Measurements from ENCODE around the gene RNF113A. TPM values are rescaled to one million over a fixed set of nuclear protein-coding genes. Genes with fewer than 3 reads are reported as not detected.

The RNF113A gene
- polyA plus RNA-seq, 1 experiment: 15.7 TPM

DNA sequence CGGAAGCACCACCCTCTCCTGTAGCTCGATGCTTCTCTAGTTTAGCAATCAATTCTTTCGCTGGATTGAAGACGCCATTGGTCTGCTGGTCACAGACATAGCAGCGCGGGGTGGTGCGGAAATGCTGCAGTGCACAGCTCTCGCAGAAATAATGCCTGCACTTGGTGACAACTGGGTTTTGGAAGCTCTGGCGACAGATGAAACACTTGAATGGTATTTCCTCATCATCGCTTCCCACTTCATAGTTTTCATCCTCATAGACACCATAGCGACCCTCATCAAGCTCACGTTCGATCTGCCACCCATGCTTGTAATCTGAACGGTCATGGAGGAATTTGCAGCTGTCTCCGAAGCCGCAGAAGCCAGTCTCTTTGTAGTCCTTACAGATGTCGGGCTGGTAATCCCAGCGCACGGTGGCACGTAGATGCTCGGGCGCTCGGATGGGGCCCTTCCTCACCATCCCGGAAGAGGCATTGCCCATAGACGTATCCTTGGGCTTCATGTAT is 854 bp downstream of the RNF113A start:
- no peak for DNase-seq (ENCODE audit: low read depth)
- ChIA-PET POLR2A (interaction anchor here (1.3 kb wide), 1 partner anchor 18 kb away, joined by 4 read pairs; the partner anchor contains the start of gene UPF3B), CTCF (interaction anchor here (1.5 kb wide), 1 partner anchor 18 kb away, joined by 3 read pairs; the partner anchor contains the start of gene UPF3B)
- TF ChIP-seq, protein P1, sequence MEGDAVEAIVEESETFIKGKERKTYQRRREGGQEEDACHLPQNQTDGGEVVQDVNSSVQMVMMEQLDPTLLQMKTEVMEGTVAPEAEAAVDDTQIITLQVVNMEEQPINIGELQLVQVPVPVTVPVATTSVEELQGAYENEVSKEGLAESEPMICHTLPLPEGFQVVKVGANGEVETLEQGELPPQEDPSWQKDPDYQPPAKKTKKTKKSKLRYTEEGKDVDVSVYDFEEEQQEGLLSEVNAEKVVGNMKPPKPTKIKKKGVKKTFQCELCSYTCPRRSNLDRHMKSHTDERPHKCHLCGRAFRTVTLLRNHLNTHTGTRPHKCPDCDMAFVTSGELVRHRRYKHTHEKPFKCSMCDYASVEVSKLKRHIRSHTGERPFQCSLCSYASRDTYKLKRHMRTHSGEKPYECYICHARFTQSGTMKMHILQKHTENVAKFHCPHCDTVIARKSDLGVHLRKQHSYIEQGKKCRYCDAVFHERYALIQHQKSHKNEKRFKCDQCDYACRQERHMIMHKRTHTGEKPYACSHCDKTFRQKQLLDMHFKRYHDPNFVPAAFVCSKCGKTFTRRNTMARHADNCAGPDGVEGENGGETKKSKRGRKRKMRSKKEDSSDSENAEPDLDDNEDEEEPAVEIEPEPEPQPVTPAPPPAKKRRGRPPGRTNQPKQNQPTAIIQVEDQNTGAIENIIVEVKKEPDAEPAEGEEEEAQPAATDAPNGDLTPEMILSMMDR (IDR thresholded peaks at IDR 0.05; ENCODE audit: insufficient read depth, low read depth, low read length): no peak
- Histone ChIP-seq H3K27me3 (ENCODE audit: control insufficient read depth, insufficient read depth, low read length) (no peaks in the 10 kb centered on the region), H3K4me3 (ENCODE audit: low read depth, low read length) (peak overlapping the region; percentile 59), H3K36me3 (ENCODE audit: control insufficient read depth, insufficient read depth, low read length) (no peaks in the 10 kb centered on the region)

DNA sequence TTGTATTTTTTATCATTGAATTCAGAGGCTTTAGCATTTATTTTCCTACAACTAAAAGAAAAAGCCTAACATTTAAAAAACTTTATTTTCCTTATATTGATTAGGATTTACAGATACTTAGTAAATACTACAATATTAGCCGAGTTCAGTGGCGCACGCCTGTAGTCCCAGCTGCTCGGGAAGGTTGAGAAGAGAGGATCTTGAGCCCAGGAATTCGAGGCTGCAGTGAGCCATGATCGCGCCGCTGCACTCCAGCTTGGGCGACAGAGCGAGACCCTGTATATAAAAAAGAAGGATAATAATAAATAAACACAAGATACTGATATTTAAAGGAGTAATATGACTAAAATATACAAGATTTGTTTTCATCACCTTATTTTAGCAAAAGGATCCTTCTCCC is 18.1 kb downstream of the RNF113A start:
- ChIA-PET CTCF (interaction anchor here (1.1 to 1.2 kb wide), 2 partner anchors 17 to 337 kb away, joined by 3 read pairs; no protein-coding TSS in a partner anchor), POLR2A (interaction anchor here (0.6 to 1.4 kb wide), 5 partner anchors 17 to 520 kb away, joined by 3 to 11 read pairs (median 4); partner anchors contain the start of gene RPL39)
- no peak for DNase-seq (ENCODE audit: low read depth)
- H3K27me3 ChIP-seq (ENCODE audit: control insufficient read depth, insufficient read depth, low read length): no peaks in the 10 kb centered on the region
- H3K36me3 ChIP-seq (ENCODE audit: control insufficient read depth, insufficient read depth, low read length): no peaks in the 10 kb centered on the region
- TF ChIP-seq, protein P1 (IDR thresholded peaks at IDR 0.05; ENCODE audit: insufficient read depth, low read depth, low read length): no peak
- H3K4me3 ChIP-seq (ENCODE audit: low read depth, low read length): peak overlapping the region; percentile 33

DNA sequence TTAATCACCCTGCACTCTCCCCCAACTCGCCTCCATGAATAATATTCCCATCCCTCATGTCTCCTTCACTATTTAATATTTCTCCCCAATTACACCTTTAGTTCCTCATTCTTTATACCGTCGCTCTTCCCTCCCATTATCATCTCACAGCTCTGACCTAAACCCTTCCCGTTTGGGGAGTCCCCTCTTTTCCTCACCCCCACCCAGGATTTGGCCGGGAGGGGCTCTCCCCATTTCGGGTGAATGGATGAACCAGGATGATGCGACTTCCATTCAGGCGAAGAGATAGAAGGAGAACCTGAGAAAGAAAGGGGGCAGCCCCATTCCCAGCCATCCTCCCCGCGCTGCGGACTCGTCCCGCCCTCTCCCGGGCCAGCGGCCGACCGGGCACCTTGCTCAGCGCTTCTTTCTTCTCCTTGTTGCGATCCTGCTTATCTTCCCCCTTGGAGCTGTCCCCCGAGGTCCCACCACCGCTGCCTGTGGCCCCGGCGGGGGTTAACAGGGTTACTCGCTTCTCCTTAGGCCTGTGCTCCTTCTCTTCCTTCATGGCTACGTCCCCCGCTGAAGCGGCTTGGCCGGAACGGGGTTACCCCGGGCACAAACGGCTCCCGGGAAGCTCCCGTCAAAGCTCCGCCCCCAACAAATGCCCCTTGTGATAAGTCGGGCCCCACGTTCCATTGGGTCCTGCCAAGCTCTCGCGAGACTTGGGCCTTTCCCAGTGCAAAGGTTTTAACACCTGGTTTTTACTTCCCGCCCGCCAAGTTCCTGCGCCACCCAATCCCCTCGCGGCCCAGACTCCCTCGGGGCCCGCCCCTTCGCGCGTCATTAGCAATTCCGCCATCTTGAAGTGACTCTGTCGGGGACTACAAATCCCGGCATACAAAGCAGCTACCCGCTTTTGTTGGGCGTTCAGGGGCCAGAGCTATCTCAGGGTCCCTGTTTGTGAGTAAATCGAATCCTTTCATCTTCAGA is 18.9 kb downstream of the RNF113A start, which contains the start of gene UPF3B:
UPF3B (minus strand) TSS at position 582 of the 972 bp plus-strand sequence; CDS start at position 547, 35 bp downstream.
- Histone ChIP-seq H3K36me3 (ENCODE audit: control insufficient read depth, insufficient read depth, low read length) (no peaks in the 10 kb centered on the region), H3K27me3 (ENCODE audit: control insufficient read depth, insufficient read depth, low read length) (no peaks in the 10 kb centered on the region), H3K4me3 (ENCODE audit: low read depth, low read length) (peak within 1 kb of the TSS; percentile 67)
- TF ChIP-seq, protein P1 (IDR thresholded peaks at IDR 0.05; ENCODE audit: insufficient read depth, low read depth, low read length): 0 out of 2 replicates have a peak, but pooled peaks have one; percentile 9
- ChIA-PET POLR2A (interaction anchor here (0.6 to 1.4 kb wide), 5 partner anchors 18 to 520 kb away, joined by 3 to 11 read pairs (median 4); partner anchors contain the start of gene RPL39), CTCF (interaction anchor here (1.1 to 1.2 kb wide), 2 partner anchors 18 to 336 kb away, joined by 3 read pairs; no protein-coding TSS in a partner anchor)
- DNase-seq (ENCODE audit: low read depth): peak; percentile 93

DNA sequence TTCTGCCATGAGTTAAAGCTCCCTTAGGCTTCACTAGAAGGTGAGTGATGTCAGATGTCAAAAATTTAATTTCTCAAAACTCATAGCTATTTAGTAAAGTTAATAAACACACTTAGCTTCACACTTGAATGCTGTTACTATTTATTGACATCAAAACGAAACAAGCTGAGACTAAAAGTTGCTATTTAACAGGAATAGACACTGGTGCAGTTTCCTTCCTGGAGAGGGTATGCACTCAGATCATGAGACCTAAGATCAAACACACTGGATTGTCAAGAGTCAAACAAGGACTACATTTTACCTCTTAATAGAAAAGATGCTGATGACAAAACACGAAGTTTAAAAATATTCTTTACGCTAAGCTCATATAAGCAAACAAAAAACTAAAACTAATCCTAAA is 37.6 kb downstream of the RNF113A start:
- H3K36me3 ChIP-seq (ENCODE audit: control insufficient read depth, insufficient read depth, low read length): peaks cover 2% of the 10 kb centered on the region
- no peak for DNase-seq (ENCODE audit: low read depth)
- H3K4me3 ChIP-seq (ENCODE audit: low read depth, low read length): no peak overlapping the region
- POLR2A ChIA-PET: no interaction called here
- no peaks in the 10 kb centered on the region for H3K27me3 ChIP-seq (ENCODE audit: control insufficient read depth, insufficient read depth, low read length)
- TF ChIP-seq, protein P1 (IDR thresholded peaks at IDR 0.05; ENCODE audit: insufficient read depth, low read depth, low read length): no peak
- CTCF ChIA-PET: no interaction called here

DNA sequence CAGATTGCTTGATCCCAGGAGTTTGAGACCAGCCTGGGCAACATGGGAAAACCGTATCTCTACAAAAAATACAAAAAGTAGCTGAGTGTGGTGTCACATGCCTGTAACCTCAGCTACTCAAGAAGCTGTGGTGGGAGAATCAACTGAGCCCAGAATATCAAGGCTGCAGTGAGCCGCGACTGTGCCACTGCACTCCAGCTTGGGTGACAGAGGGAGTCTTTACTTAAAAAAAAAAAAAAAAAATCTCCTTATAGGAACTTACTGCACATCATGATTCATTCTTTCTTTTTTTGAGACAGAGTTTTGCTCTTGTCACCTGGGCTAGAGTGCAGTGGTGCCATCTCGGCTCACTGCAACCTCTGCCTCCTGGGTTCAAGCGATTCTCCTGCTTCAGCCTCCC is 43.1 kb downstream of the RNF113A start:
- no peak for DNase-seq (ENCODE audit: low read depth)
- CTCF ChIA-PET: no interaction called here
- POLR2A ChIA-PET: no interaction called here
- Histone ChIP-seq H3K36me3 (ENCODE audit: control insufficient read depth, insufficient read depth, low read length) (no peaks in the 10 kb centered on the region; the same call in 1 of the 2 replicates), H3K4me3 (ENCODE audit: low read depth, low read length) (no peak overlapping the region), H3K27me3 (ENCODE audit: control insufficient read depth, insufficient read depth, low read length) (no peaks in the 10 kb centered on the region)
- TF ChIP-seq, protein P1 (IDR thresholded peaks at IDR 0.05; ENCODE audit: insufficient read depth, low read depth, low read length): no peak

Data from BJ (cell line).